Smooth muscle cell of trachea (primary cell): Measurements from ENCODE around the gene NDST1. TPM values are rescaled to one million over a fixed set of nuclear protein-coding genes. Genes with fewer than 3 reads are reported as not detected.

ENCODE experiments used
- total RNA-seq: library from RNA; depleted of rRNA; stranded (reverse); fragments of >200 nt; gene quantifications from 2 replicates; pipeline ENCODE4 v1.2.1, GENCODE V29; 2014

NDST1 gene
- 63.0 and 103 TPM in 2 replicates for total RNA-seq

DNA sequence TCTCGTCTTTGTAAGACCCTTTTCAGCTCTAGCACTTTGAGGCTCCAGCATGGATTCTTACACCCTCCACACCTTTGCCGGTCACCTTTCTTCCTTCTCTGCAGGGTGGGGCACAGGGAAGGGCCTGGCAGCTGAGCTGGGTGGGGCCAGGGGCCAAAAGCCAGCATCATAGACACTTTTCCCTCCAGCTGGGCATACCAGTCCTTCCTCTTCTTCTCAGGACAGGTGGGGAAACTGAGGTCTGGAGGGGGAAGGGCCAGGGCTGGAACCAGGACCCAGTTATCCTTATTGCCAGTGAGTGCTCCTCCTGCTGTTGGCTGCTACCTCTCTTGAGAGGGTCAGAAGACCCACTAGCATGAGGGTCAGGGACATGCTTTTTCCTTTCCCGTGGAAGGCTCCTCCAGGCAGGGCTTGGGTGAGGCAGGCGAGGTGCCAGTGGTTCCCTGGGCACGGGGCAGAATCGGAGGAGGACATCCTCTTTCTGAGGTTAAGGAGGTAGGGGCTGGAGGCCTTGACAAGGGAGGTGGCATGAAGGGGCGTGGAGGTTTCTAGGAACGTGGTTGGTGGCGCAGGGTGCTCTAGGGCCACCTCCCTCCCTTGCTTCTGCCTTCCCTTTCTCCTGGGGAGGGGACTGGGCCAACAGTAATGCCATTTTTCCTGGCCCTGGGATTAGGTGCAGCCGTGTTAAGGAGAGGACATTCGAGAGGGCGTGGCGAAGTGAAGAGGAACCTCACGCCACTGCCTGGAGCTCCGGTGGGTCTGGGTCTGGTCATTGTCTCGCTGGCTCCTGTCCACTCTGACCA is at the start of gene NDST1:
NDST1 (plus strand) TSS at position 658 of the 803 bp plus-strand sequence. CDS start 13,124 bp downstream, outside the sequence.

Other genes starting within 250 kb of the NDST1 start
- 1.5 and 3.8 TPM in 2 replicates for gene CAMK2A, start 218.4 kb upstream of the NDST1 start, total RNA-seq
- gene ARSI, start 205.2 kb upstream of the NDST1 start, total RNA-seq = 12.1 and 18.9 TPM in 2 replicates
- 13.2 and 15.2 TPM in 2 replicates for gene TCOF1, start 150.4 kb upstream of the NDST1 start, total RNA-seq
- gene CD74, start 95.2 kb upstream of the NDST1 start, total RNA-seq = 0.44 and 7.8 TPM in 2 replicates
- 1,590 and 3,512 TPM in 2 replicates for gene RPS14, start 58.4 kb upstream of the NDST1 start, total RNA-seq
- 3.3 and 12.9 TPM in 2 replicates for gene SYNPO, start 132.5 kb downstream of the NDST1 start, total RNA-seq
- 0.44 and 1.5 TPM in 2 replicates for gene MYOZ3, start 153.1 kb downstream of the NDST1 start, total RNA-seq
- 22.8 and 24.1 TPM in 2 replicates for gene RBM22, start 192.9 kb downstream of the NDST1 start, total RNA-seq